Globus pallidus (tissue), 1 donor: ENCODE results near the gene RHBDD1.

Source experiments
- DNase-seq: peaks from one replicate; pipeline ENCODE4 v3.0.0-alpha.2; 2015; ENCODE audit warnings: low spot score

Gene RHBDD1

GRCh38 chr2:226932443-226932842 is 96.6 kb downstream of the RHBDD1 start:
- DNase-seq, result no peak

GRCh38 chr2:226934546-226935201 is 98.8 kb downstream of the RHBDD1 start:
- peak; percentile 11 for DNase-seq

GRCh38 chr2:226943862-226944620 is 108.2 kb downstream of the RHBDD1 start:
- no peak for DNase-seq

GRCh38 chr2:226953206-226953605 is 117.4 kb downstream of the RHBDD1 start:
- peak; percentile 16 for DNase-seq

DNA sequence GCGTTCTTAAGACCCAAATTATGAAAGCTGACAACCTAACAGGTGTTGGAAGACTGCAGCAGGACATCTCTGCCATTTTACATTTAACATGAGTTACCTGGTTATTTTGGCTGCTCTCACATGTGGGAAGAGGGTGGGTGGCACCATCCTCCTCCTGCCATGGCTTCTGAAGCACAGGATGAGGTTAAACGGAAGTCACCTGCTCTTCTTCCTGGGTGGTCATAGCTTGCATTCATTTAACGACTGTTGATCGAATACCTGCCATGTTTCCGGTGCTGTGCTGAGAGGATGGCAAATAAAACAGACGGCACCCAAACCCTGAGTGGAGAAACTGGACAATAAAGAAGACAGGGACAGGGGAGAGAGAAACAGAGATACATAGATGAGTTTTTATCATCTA is 118.0 kb downstream of the RHBDD1 start:
- no peak for DNase-seq

DNA sequence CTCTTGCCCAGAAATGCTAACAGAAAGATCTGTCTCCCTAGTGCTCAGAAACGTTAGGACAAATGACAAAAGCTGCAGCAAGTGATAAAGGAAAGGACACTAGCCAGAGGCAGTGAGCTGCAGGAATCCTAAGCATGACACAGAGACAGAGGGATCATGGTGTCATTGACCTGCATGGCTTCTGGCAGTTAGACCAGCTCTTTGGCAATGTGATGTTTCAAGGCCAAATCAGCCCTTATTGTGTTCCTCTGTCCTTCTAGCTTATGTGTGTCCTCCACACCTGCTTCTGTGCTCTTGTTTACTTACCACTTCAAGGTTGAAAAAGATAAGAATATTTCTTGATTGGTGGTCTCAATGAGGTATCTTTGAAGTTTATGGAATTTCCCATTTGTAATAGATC is 120.8 kb downstream of the RHBDD1 start:
- DNase-seq, result no peak

DNA sequence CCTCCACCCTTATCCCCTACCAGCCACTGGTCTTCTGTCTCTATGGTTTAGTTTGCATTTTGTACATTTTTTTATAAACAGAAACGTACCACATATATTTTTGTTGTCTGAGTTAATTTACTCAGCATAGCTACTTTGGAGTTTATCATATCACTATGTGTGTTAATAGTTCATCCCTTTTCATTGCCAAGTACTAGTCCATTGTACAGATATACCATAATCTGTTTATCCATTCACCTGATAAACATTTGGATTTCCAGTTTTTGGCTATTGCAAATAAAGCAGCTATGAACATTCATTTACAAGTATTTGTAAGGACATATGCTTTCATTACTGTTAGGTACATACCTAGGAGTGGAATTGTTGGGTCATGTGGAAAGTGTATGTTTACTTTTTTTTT is 123.6 kb downstream of the RHBDD1 start:
- DNase-seq, result no peak

GRCh38 chr2:226962176-226962773 is 126.4 kb downstream of the RHBDD1 start:
- no peak for DNase-seq

DNA sequence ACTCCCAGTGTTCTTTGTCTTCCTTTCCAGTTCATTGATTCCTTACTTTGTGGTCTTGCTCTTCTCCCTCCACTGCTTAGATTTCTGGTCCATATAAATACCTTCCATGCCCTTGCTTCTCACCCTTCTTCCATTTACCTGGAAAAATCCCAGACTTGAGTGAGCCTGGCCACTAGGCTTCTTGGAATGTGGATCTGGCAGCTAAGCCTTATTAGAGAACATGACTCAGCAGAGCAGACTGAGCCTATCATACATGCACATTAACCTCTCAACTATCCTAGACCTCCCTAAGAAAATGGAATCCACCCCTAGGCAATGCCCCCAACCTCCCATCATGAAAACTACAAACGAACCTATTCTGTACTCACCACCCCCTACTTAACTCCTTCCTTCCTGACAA is 127.7 kb downstream of the RHBDD1 start:
- DNase-seq, result no peak

GRCh38 chr2:226965376-226965775 is 129.5 kb downstream of the RHBDD1 start:
- no peak for DNase-seq

DNA sequence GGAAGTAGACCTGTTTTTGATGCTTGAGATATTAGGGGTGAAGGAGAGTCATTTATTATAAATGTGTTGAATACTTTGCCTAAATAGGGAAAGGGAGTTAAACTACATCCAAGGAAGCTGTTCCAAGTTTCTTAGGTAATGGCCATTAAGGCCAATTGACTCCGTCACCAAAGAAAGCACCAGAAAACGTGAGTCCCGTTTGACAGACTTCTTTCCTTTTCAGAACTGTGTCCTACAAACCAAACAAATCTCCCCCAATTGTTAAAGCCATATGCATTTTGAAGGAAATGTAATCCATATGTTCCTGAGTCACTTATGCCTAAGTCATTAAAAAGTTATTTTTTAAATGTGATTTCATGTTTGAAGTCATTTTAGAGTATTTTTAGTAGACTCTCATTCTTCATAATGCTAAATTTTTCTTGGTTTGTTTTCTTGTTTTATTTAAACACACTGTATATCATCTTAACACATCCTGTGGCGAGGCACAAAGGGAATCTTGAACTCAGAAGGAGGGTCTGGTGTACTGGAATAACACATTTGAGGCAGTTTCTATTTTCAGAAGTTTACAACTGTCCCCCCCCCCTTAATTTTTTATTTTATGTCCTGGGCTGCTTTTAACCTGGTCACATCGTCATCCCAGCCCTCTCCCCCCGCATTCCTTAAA is 133.7 kb downstream of the RHBDD1 start:
- no peak for DNase-seq

DNA sequence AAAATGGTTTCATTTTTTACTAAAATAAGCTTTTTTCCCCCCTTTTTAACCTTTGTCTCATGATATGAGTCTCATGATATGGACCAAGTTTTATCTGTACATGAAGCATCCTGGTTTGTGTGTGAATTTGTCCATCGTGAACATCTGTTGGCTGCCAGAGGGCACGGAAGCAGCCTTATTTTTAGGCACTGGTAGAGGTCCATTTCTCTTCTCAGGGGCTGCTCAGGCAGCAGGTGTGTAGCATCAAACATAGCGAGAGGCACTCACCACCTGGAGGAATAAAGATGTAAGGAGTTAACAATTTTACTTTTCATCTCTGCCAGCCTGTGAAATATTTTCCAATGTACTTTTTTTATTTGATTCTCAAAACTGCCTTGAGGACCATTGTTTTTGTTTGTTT is 134.5 kb downstream of the RHBDD1 start:
- no peak for DNase-seq

DNA sequence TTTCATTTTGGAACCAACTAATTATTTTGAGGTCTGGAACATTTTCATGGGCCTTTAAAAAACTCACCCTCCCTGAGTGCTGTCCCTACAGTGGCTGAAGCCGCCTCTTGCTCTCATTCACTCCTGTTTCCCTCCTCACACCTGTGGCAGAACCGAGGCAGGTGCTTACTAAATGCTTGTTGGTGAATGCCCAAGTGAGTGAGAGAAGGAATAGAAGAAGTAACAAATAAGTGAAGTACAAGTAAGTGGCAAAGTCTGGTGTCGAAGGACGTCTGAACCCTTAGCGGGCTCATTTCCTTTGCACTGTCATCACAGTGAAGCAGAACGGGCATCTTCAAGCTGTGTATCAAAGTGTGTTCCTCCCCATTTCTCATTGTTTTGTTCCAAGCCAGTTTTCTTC is 135.2 kb downstream of the RHBDD1 start:
- no peak for DNase-seq

DNA sequence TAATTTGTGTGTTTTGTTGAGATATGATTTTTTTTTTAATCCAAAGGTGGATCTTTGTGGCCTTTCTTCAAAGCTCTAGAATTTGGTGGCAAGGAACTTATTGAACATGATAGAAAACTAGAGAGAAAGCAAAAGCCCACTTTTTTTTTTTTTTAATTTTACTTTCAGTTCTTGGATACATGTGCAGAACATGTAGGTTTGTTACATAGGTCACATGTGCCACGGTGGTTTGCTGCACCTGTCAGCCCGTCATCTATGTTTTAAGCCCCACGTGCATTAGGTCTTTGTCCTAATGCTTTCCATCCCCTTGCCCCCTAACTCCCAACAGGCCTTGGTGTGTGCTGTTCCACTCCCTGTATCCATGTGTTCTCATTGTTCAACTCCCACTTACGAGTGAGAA is 135.9 kb downstream of the RHBDD1 start:
- no peak for DNase-seq

DNA sequence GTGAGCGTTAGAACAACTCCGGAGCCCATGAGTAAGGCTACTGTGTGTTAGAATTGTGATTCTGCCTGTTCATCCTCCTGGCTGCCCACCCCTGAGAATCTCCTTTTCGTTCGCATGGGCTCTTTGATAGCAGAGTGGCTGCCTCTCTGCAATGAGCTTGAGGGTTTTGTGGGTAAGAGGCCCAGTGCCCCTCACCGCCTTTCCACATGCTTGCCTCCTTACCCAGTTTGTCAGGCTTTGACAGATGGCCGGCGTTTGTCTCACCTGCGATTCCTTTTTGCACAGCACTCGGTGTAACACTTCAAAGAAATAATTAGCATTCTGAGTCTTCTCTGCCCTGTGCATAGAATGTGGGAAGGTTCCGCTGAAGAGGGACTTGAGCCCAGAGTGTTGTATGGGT is 138.0 kb downstream of the RHBDD1 start:
- DNase-seq, result no peak

DNA sequence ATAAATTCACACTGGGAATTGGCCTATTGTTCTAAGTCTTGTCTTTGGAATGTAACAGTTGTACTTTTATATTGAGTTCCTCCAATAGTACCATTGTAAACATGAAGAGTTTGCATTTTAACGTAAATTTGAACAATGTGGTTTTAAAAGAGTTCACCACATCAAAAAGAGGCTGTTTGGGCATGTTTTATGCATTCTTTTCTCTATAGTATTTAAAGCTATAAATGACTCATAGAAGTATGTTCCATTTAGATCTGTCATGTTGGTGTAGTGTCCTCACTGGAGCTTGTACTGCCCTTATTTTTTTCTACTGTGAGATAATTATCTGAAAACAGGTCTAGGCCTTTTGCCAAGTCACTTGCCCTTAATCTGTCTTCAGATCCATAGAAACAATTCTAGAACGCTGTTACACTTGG is 141.9 kb downstream of the RHBDD1 start:
- DNase-seq, result no peak

- no peak for DNase-seq
Observed at GRCh38 chr2:226978300-226978699, 142.4 kb downstream of the RHBDD1 start.

GRCh38 chr2:226979004-226979403 is 143.2 kb downstream of the RHBDD1 start:
- peak; percentile 76 for DNase-seq

DNA sequence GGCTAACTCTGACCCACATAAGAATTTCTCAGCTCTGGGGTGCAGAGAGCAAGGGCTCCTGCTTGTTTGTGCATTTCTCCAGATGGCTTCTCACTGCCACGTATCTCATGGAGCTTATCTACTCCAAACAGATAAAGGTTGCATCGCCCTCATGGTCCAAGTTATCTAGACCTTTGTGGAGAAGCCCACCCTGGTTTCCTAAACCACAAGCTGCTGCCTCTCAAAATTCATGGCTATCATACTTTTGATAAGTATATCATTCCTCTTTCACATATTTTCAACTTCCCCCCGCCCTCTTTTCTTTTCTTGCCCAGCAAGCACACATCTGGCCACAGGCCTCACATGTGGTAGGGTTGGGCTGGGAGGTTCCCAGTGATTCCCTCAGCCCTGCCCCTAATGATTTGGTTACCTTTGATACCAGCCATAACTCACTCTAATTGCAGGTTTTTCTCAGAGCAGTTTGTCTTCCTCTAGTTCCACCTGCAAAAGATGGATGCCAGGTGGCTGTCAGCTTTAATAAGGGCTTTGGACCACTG is 146.0 kb downstream of the RHBDD1 start:
- DNase-seq, result no peak

- DNase-seq, result peak; percentile 45
Observed at GRCh38 chr2:226983895-226984749, 148.3 kb downstream of the RHBDD1 start.

GRCh38 chr2:226984750-226985582 is 149.1 kb downstream of the RHBDD1 start:
- DNase-seq, result peak; percentile 83
